ENCODE data around the gene KYAT1.

The KYAT1 gene

GRCh38 chr9:128906741-128907140, 25.0 kb upstream of the KYAT1 start:
- DNase-seq, result no peak

DNA sequence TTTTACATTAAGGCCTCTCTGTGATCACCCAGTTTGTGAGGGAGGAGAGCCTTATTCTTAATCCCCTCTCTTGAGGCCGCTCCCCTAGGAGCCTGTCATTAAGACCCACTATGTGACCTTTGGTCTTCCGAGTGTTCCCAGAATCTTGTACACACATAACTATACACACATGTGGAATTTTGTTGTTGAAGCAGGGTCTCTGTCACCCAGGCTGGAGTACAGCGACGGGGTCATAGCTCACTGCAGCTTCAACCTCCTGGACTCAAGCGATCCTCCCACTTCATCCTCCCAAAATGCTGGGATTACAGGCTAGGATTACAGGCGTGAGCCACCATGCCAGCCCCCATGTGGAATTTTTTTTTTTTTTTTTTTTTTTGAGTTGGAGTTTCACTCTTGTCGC, 24.2 kb upstream of the KYAT1 start:
- no peak for DNase-seq

DNA sequence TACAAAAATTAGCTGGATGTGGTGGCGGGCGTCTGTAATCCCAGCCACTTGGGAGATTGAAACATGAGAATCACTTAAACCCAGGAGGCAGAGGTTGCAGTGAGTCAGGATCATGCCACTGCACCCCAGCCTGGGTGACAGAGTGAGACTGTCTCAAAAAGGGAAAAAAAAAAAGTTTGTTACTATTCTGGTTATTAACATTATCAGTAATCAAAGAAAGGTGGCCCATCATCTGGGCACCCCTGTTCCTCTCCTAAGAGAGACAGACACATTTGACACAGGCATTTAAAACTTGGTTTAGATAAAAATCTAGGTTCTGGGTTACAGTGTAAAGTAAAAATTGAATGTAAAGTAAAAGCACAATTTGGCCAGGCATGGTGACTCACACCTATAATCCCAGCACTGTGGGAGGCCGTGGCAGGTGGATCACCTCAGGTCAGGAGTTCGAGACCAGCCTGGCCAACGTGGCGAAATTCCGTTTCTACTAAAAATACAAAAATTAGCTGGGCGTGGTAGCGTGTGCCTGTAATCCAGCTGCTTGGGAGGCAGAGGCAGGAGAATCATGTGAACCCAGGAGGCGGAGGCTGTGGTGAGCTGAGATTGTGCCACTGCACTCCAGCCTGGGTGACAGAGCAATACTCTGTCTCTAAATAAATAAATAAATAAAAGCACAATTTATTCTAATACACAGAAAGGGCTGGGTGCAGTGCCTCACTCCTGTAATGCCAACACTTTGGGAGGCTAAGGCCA, 22.3 kb upstream of the KYAT1 start:
- DNase-seq, result no peak

GRCh38 chr9:128903079-128903461, 21.3 kb upstream of the KYAT1 start:
- DNase-seq, result no peak

- no peak for DNase-seq
Measured at GRCh38 chr9:128902351-128903078, 20.8 kb upstream of the KYAT1 start.

DNA sequence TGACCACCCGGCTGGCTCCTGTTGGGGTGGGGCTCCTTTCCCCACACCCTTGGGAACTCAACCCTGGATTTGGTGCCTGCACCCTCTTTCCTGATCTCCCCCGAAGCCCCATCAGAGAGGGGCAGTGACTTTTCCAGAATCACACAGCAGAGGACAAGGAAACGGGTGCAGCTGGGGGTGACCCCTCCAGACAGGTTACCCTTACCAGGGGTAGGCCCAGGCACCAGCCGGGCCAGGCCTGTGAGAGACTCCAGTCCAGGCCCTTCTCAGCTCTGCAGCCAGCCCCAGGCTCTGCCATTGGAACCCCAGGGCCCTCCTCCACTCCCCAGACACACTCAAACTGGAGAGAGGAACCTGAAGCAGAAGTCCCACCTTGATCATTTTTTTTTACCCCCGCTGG, 20.1 kb upstream of the KYAT1 start:
- DNase-seq, result no peak

GRCh38 chr9:128901379-128901778, 19.6 kb upstream of the KYAT1 start:
- DNase-seq, result no peak

GRCh38 chr9:128899566-128900322, 18.0 kb upstream of the KYAT1 start:
- no peak for DNase-seq

DNA sequence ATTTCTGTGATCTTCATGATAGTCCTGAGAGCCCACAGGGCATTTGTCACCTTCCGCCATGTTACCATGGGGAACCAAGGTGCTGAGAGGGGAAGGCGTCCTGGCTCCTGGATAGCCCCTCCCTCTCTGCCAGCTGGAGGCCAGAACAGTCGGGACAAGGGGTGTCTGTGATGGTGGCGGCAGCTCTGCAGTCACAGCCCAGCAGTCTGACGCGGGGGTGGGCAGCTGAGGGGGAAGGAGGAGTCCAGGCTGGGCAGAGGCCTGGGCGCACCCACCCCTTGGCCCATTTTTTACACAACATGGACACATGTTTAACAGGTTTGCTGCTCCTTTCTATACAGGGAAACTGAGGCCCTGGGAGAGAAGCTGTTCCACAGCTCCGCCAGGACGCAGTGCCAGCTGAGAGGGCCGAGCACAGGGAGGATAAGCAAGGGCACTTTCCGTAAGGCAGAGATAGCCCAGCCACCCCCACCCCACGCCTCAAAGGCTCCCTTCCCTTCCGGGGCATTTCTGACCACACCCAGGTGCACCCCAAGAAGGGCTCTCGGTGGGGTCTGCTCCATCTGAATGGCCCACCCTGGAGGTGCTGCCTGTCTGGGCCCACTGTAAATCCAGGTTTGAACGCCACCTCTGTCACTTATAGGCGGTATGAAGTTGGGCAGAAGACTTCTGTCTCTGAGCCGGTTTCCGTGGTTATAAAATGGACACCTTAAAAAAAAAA, 17.3 kb upstream of the KYAT1 start:
- DNase-seq, result no peak

DNA sequence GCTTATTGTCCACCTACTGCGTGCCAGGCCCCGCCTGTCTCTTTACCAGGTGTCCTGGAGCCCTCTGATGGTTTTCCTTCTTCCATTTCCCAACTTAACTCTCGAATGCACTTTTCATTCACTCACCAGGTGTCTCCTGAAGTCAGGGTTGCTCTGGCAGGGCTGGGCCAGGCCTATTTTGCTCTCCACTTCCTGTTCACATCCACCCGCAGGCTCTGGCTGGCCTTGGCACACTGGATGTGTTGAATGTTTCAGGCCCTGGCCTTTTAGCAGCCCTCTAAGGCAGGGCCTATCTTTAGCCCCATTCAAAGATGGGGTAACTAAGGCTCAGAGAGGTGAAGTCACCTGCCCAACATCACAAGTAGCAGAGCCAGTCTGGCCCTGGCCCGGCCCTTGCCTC, 16.6 kb upstream of the KYAT1 start:
- no peak for DNase-seq

GRCh38 chr9:128895556-128895955, 13.8 kb upstream of the KYAT1 start:
- DNase-seq, result no peak

DNA sequence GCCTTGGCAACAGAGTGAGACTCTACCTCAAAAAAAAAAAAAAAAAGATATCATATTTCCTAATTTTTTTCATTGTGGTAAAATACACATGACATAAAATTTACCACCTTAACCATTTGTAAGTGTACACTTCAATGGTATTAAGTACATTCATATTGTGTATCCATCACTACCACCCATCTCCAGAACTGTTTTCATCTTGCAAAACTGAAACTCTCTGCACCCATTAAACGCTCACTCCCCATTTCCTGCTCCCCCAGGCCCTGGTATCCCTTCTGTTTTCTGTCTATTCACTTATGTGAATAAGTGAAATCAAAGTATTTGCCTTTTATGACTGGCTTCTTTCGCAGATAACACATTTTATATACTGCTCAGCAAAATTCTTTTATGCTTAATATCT, 13.0 kb upstream of the KYAT1 start:
- no peak for DNase-seq

DNA sequence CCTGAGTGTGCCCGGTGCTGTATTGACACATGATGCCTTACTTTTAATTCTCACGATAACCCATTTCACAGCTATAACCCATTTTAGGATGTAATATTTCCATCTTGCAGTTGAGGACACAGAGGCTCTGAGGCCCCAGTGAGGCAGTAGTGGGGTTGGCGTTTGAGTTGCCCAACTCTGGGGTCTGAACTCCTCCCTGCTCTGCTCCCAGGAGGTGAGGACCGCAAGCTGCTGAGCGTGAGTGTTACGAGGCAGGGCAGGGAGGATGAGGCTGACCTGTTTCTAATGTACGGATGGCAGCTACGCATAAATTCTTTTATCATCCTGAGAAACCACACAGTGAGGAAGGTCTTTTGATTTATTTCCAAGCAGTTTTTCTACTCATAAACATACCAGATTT, 11.6 kb upstream of the KYAT1 start:
- no peak for DNase-seq

- DNase-seq, result no peak
Measured at GRCh38 chr9:128892221-128892921, 10.6 kb upstream of the KYAT1 start.

DNA sequence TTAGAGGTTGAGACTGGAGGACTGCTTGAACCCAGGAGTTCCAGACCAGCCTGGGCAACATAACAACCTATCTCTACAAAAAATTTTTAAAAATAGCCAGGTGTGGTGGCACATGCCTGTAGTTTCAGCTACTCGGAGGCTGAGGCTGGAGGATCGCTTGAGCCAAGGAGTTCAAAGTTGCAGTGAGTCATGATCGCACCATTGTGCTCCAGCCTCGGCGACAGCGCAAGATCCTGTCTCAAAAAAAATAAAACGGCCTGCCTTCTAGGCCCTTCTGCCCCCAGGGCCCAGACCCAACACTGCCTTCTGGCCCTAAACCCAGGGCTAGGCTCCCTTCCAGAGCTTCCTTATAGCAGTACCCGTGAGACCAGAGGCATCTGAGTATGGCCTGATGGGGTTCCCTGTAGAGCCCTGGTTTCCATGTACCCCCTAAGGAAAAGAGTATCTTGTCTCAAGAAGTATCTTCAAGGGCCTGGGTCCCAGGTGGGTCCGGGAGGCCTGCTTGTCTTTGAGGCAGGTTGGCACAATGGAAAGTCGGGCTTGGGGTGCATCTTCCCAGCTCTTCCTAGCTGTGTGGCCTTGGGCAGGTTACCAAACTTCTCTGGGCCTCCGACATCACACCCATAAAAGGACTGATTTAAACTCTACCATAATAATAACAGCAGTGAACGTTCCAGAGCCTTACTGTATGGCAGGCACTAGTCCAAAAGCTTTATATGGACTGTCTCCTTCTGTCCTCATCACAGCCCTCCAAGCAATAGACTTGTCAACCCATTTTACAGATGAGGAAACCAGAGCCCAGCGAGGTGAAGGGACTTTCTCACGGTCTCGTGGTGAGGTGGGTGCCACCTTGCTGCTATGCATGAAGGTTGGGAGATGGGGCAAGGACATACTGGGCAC, 9.8 kb upstream of the KYAT1 start:
- no peak for DNase-seq

DNA sequence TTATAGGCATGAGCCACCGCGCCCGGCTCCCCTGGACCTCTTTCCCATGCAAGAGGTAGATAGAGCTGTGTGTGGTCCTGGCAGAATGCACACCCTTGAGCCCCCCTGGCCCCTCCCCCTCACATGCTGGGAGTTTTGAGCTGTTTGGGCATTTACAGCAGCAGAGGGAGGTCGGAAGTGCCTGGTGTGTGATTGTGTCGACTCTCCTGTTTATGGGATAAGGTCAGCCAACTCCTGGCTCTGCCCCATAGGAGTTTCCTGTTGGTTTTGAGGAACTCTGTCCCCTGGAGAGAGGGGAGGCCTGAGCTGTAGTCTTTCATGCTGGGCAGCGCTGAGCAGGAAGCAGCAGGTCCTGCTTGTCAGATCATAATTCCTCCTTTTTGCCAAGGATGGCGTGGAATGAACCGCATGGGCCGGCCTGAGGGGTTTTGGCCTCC, 6.2 kb upstream of the KYAT1 start:
- DNase-seq, result no peak

DNA sequence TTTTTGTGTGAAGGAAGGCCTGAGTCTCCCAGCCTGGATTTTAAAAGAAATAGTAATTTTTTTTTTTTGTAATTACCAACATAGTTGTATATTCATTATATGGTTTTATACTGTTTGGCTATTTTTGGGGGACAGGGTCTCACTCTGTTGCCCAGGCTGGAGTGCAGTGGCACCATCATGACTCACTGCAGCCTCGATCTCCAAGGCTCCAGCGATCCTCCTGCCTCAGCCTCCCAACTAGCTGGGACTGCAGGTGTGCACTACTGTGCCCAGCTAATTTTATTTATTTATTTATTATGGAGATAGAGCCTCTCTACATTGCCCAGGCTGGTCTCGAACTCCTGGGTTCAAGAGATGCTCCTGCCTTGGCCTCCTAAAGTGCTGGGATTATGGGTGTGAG, 5.3 kb upstream of the KYAT1 start:
- no peak for DNase-seq

- DNase-seq, result no peak
Measured at GRCh38 chr9:128886211-128886891, 4.6 kb upstream of the KYAT1 start.

DNA sequence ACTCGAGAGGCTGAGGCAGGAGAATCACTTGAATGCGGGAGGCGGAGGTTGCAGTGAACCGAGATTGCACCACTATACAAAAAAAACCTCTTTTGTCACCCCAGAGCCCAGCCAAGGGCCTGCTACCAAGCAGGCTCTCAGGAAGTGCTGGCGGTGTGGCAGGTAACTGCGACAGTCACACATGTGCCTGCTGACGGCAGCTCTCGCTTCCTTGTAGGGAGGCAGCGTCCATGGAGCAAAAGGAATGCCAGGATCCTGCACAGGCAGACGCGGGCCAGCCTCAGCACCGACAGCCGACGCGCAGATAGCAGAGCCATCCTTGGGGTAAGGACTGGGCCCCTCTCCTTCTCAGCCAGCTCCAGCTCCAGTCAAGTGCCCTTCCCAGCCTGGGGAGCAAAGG, 4.0 kb upstream of the KYAT1 start:
- no peak for DNase-seq

DNA sequence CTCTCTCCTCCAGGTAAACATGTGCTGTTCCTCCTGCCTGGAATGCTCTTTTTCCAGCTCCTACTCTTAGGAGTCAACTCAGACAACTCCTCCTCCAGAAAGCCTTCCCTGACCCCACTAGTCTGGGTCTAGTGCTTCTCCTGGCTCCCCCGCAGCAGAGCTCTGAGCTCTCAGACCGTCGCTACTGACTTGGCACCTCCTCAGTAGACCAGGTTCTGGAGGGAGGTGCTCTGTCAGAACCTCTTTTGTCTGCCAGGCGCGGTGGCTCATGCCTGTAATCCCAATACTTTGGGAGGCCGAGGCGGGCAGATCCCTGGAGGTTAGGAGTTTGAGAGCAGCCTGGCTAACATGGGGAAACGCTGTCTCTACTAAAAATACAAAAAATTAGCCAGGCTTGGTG, 3.6 kb upstream of the KYAT1 start:
- DNase-seq, result no peak

GRCh38 chr9:128884164-128884563, 2.4 kb upstream of the KYAT1 start:
- DNase-seq, result no peak

Data from NCI-H1092 (cell line).